Right lobe of liver (tissue), 6 donors: ENCODE results near the gene BMP2K. TPM values are rescaled to one million over a fixed set of nuclear protein-coding genes. Genes with fewer than 3 reads are reported as not detected.

Experiments used
- ATAC-seq, 4 donors: fragments of 200-7000 bp; cut with Tn5 transposase; one replicate each; pipeline ENCODE4 v1.9.1; 2020; ENCODE audit warnings: mild to moderate bottlenecking in 4 of 4, moderate library complexity in 4 of 4
- DNase-seq, 3 donors: peaks; one replicate each; pipeline ENCODE4 v3.0.0-alpha.2; 2020
- H3K27ac ChIP-seq, 3 donors: fragments of 200-600 bp; one replicate each; pipeline ENCODE4 v1.8.0; 2022
- H3K27me3 ChIP-seq, 2 donors: fragments of 200-600 bp; one replicate each; pipeline ENCODE4 v1.8.0; 2022
- H3K36me3 ChIP-seq, 4 donors: fragments of 200-600 bp; sonication (generic) in 1 of 4; one replicate each; pipeline versions ENCODE4 v1.5.1 to v1.8.0; 2017 to 2022; ENCODE audit warnings: control low read depth in 1 of 4
- H3K4me1 ChIP-seq, 4 donors: fragments of 200-600 bp; sonication (generic) in 1 of 4; one replicate each; pipeline versions ENCODE4 v1.5.1 to v1.8.0; 2017 to 2022; ENCODE audit warnings: control low read depth in 1 of 4
- H3K4me3 ChIP-seq, 3 donors: fragments of 200-600 bp; one replicate each; pipeline ENCODE4 v1.8.0; 2022
- H3K9me3 ChIP-seq, 4 donors: fragments of 200-600 bp; sonication (generic) in 1 of 4; one replicate each; pipeline versions ENCODE4 v1.5.1 to v1.8.0; 2017 to 2022; ENCODE audit warnings: control low read depth in 1 of 4
- CTCF ChIP-seq, 4 donors: fragments of 200-600 bp in 3 of 4; fragments of 450-650 bp in 1 of 4; IDR thresholded peaks; one replicate each; pipeline versions ENCODE4 v1.5.1 to v1.8.0; 2016 to 2022; ENCODE audit warnings: antibody characterized with exemption in 4 of 4, mild to moderate bottlenecking in 2 of 4
- POLR2A ChIP-seq: fragments of 450-650 bp; IDR thresholded peaks from one replicate; pipeline ENCODE4 v1.6.1; 2017; ENCODE audit warnings: antibody characterized with exemption, mild to moderate bottlenecking
- WGBS: methylation state at CpG from one replicate; pipeline ENCODE4 v1.1.6; 2018; ENCODE audit warnings: low coverage, low lambda C conversion rate; ENCODE audit not compliant: insufficient coverage; ENCODE audit errors: missing lambda C conversion rate; 5-methylcytosine and 5-hydroxymethylcytosine counted together
- intact Hi-C, 2 donors: fragments of 100-400 bp; cut with DNase I; formaldehyde crosslinking; loops; one replicate each; pipeline versions ENCODE4 v1.11.2 to v1.14.1; 2022
- total RNA-seq, 6 experiments: library from RNA; depleted of rRNA in 2 of 6; stranded (reverse); fragments of >200 nt in 2 of 6; fragmentation: NEBNext Ultra II Directional in 3 of 6; extraction: Animal tissue kit (Norgen Biotek cat#: 25700) in 3 of 6; gene quantifications; one replicate each; pipeline versions ENCODE4 v1.1.0 to v1.2.4, GENCODE V29; 2016 to 2023
- donor health status: DM: no; HTN: yes; CAD: no.
- donor health status: DM: no; HTN: no; CAD: no.
- donor health status: DM: no; HTN: no; CAD: no.
- donor health status: DM: no; HTN: yes; CAD: no.
- donor health status: DM: no; HTN: yes; CAD: no.

The BMP2K gene
- total RNA-seq, 6 experiments from 2014 or later = 13.1 to 23.3 (median 18.2) TPM

DNA sequence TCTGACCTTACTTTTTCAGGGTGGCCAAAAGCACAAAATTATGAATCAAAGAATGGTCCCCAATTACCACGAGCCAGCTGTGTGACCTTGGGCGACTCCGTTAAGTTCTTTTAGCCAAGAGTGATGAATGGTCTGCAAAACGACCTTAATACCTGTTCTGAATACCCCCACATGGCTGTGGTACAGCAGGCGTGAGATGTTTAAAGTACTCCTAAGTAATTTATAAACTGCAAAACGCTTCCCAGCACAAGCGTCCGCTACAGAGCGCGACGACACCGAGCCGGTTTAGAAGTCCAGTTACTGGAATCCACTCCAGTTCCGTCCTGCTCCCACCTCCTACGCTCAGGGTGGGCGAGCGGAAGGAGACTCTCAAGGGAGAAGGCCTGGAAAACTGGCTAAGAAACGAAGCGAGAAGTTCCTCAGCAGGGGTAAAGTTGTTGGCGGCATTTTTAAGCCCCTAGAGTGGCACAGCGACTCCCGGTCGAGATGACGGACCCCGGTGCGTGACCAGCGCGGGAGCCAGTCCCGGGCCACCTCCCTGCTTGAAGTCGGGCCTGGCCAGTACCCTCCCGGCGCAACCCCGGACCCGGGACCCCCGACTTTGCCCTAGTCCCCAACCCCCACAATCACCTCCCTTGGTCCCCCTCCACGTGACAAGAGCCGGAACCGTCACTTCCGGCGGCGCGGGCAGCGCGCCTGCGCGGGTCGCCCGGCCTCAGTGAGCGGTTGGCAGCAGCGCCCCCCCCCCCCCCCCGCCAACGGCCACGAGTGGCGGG is 659 bp upstream of the BMP2K start:
- TF ChIP-seq POLR2A (peak; percentile 63), CTCF (IDR thresholded peaks at IDR 0.05) (no peak)
- 0% methylated on average over 5 of the region's 54 CpGs for WGBS
- peaks cover 0 to 16% (median 4%) of the 10 kb centered on the region in 4 donors for H3K4me1 ChIP-seq
- H3K27me3 ChIP-seq = no peaks in the 10 kb centered on the region
- peak overlapping the region; percentile 72 to 84 (median 81) for H3K4me3 ChIP-seq
- H3K27ac ChIP-seq = peak overlapping the region; percentile 97 to 100 (median 98)
- DNase-seq (peak; percentile 90 to 93 (median 92)), ATAC-seq (peak; percentile 84 to 88 (median 86))
- H3K36me3 ChIP-seq = no peaks in the 10 kb centered on the region
- intact Hi-C loops = no loop called here
- H3K9me3 ChIP-seq = no peaks in the 10 kb centered on the region

- ATAC-seq (peak; percentile 33 to 69 (median 64)), DNase-seq (peak; percentile 63 to 66 (median 64))
- TF ChIP-seq CTCF (IDR thresholded peaks at IDR 0.05) (no peak), POLR2A (peak; percentile 54)
- peaks cover 0 to 16% (median 4%) of the 10 kb centered on the region in 4 donors for H3K4me1 ChIP-seq
- WGBS = 1% methylated on average over 21 of the region's 28 CpGs
- no peaks in the 10 kb centered on the region for H3K9me3 ChIP-seq
- peak overlapping the region; percentile 72 to 84 (median 81) for H3K4me3 ChIP-seq
- intact Hi-C loops = no loop called here
- H3K36me3 ChIP-seq = no peaks in the 10 kb centered on the region
- H3K27me3 ChIP-seq = no peaks in the 10 kb centered on the region
- H3K27ac ChIP-seq = peak overlapping the region; percentile 97 to 100 (median 98)
Measured at GRCh38 chr4:78776729-78777575, 802 bp downstream of the BMP2K start.

- H3K27ac ChIP-seq = peak overlapping the region; percentile 97 to 100 (median 98)
- no peaks in the 10 kb centered on the region for H3K9me3 ChIP-seq
- H3K36me3 ChIP-seq = no peaks in the 10 kb centered on the region
- DNase-seq (no peak), ATAC-seq (no peak)
- H3K4me1 ChIP-seq = peaks cover 0 to 16% (median 4%) of the 10 kb centered on the region in 4 donors
- peak overlapping the region; percentile 72 to 84 (median 81) for H3K4me3 ChIP-seq
- no peaks in the 10 kb centered on the region for H3K27me3 ChIP-seq
- WGBS = 19% methylated on average over 8 of the region's 8 CpGs
- no peak for TF ChIP-seq POLR2A
- TF ChIP-seq CTCF (IDR thresholded peaks at IDR 0.05) = no peak
- intact Hi-C loops = no loop called here
Measured at GRCh38 chr4:78777576-78777940, 1.4 kb downstream of the BMP2K start.

GRCh38 chr4:78778530-78778929 is 2.4 kb downstream of the BMP2K start:
- Histone ChIP-seq H3K27ac (no peak overlapping the region), H3K4me3 (peak overlapping the region in 2 of 3 donors; percentile 0 to 81), H3K4me1 (peaks cover 0 to 17% (median 4%) of the 10 kb centered on the region in 4 donors), H3K27me3 (no peaks in the 10 kb centered on the region), H3K9me3 (no peaks in the 10 kb centered on the region), H3K36me3 (no peaks in the 10 kb centered on the region)
- intact Hi-C loops = no loop called here
- 55% methylated on average over 4 of the region's 4 CpGs for WGBS
- no peak for TF ChIP-seq POLR2A
- TF ChIP-seq CTCF (IDR thresholded peaks at IDR 0.05) = no peak
- DNase-seq = no peak
- ATAC-seq = no peak
